Kidney epithelial cell (primary cell): ENCODE measurements around the gene GPC6. TPM values are rescaled to one million over a fixed set of nuclear protein-coding genes. Genes with fewer than 3 reads are reported as not detected.

Source experiments
- DNase-seq: peaks from one replicate; pipeline ENCODE4 v3.0.0-alpha.2; 2010; ENCODE audit warnings: low read depth
- H3K27me3 ChIP-seq: 2 replicates; pipeline ENCODE4 v1.6.0; 2011; ENCODE audit warnings: low read length; ENCODE audit not compliant: control insufficient read depth, insufficient read depth
- H3K36me3 ChIP-seq: 2 replicates; pipeline ENCODE4 v1.5.1; 2011; ENCODE audit warnings: low read length; ENCODE audit not compliant: control insufficient read depth, insufficient read depth
- H3K4me3 ChIP-seq: 2 replicates; pipeline ENCODE4 v1.5.1; 2011; ENCODE audit warnings: low read depth, mild to moderate bottlenecking, control low read depth, low read length
- CTCF ChIP-seq: IDR thresholded peaks from 2 replicates; pipeline ENCODE4 v1.5.1; 2011; ENCODE audit warnings: mild to moderate bottlenecking, moderate library complexity, low read length, control low read depth, inconsistent platforms; ENCODE audit not compliant: insufficient read depth, poor library complexity, severe bottlenecking
- total RNA-seq: library from RNA; depleted of rRNA; stranded (reverse); fragments of >200 nt; gene quantifications from 2 replicates; pipeline ENCODE4 v1.2.3, GENCODE V29; 2015

GPC6 gene
- total RNA-seq, 1 donor from 2014 or later: 62.7 TPM

- no peak for DNase-seq
- H3K4me3 ChIP-seq: no peak overlapping the region
- H3K36me3 ChIP-seq: no peaks in the 10 kb centered on the region
- H3K27me3 ChIP-seq: no peaks in the 10 kb centered on the region
- no peak for TF ChIP-seq CTCF
These were observed 8.0 kb upstream of the GPC6 start for GRCh38 chr13:93218583-93218982.

GRCh38 chr13:93220073-93220472 is 6.5 kb upstream of the GPC6 start:
- no peak for TF ChIP-seq CTCF
- DNase-seq: no peak
- Histone ChIP-seq H3K27me3 (no peaks in the 10 kb centered on the region), H3K4me3 (no peak overlapping the region), H3K36me3 (no peaks in the 10 kb centered on the region)

GRCh38 chr13:93222976-93223375 is 3.6 kb upstream of the GPC6 start:
- Histone ChIP-seq H3K4me3 (no peak overlapping the region), H3K36me3 (no peaks in the 10 kb centered on the region), H3K27me3 (no peaks in the 10 kb centered on the region)
- DNase-seq: no peak
- TF ChIP-seq CTCF: no peak

GRCh38 chr13:93224535-93224934 is 2.1 kb upstream of the GPC6 start:
- H3K36me3 ChIP-seq: no peaks in the 10 kb centered on the region
- no peak for DNase-seq
- H3K4me3 ChIP-seq: no peak overlapping the region
- TF ChIP-seq CTCF: no peak
- H3K27me3 ChIP-seq: no peaks in the 10 kb centered on the region

GRCh38 chr13:93225610-93226009 is 997 bp upstream of the GPC6 start:
- no peak for DNase-seq
- H3K4me3 ChIP-seq: no peak overlapping the region
- no peak for TF ChIP-seq CTCF
- H3K27me3 ChIP-seq: no peaks in the 10 kb centered on the region
- no peaks in the 10 kb centered on the region for H3K36me3 ChIP-seq

- no peak for TF ChIP-seq CTCF
- Histone ChIP-seq H3K27me3 (no peaks in the 10 kb centered on the region), H3K36me3 (no peaks in the 10 kb centered on the region), H3K4me3 (peak overlapping the region; percentile 76)
- peak; percentile 23 for DNase-seq
These were observed 463 bp upstream of the GPC6 start for GRCh38 chr13:93226065-93226622.
